NB4 (cell line): ENCODE results near the gene LRMDA.

Experiments
- CTCF ChIP-seq: IDR thresholded peaks from one replicate; pipeline ENCODE4 v1.5.1; 2012; ENCODE audit warnings: low read depth, low read length
- MAX ChIP-seq: IDR thresholded peaks from 2 replicates; pipeline ENCODE4 v1.6.1; 2011; ENCODE audit warnings: low read depth, low read length
- MYC ChIP-seq: IDR thresholded peaks from 2 replicates; pipeline ENCODE4 v1.6.1; 2011; ENCODE audit warnings: low read depth, low read length
- POLR2A ChIP-seq: IDR thresholded peaks from 2 replicates; pipeline ENCODE4 v1.6.1; 2011; ENCODE audit warnings: mild to moderate bottlenecking; ENCODE audit not compliant: insufficient read length; ENCODE audit errors: extremely low read depth

- TF ChIP-seq POLR2A: no peak
- TF ChIP-seq CTCF: no peak
- no peak for TF ChIP-seq MAX
- TF ChIP-seq MYC: no peak
Observed at GRCh38 chr10:75876710-75877109, 445.3 kb downstream of the LRMDA start.
